H1 (cell line): ENCODE data around the gene CRYGS. TPM values are rescaled to one million over a fixed set of nuclear protein-coding genes. Genes with fewer than 3 reads are reported as not detected.

Experiments used
- CTBP2 ChIP-seq: IDR thresholded peaks from 2 replicates; pipeline ENCODE4 v1.7.0; 2011; ENCODE audit warnings: borderline replicate concordance, mild to moderate bottlenecking, moderate library complexity, mixed read lengths, low read length; ENCODE audit not compliant: insufficient read depth, insufficient read length
- SRF ChIP-seq: IDR thresholded peaks from 2 replicates; pipeline ENCODE4 v1.6.1; 2011; ENCODE audit warnings: mild to moderate bottlenecking, low read depth, low read length, moderate library complexity
- polyA plus RNA-seq, 7 experiments: library from polyadenylated mRNA; depleted of rRNA in 3 of 7; stranded (reverse) in 5 of 7; unstranded in 2 of 7; fragments of >200 nt in 5 of 7; fragments of 200-250 nt in 2 of 7; gene quantifications; 1 replicate in 5 of 7; 2 replicates in 1 of 7; 4 replicates in 1 of 7; pipeline versions ENCODE4 v1.2.1 to v1.2.3, GENCODE V29; 2011 to 2013; ENCODE audit warnings: missing spikeins in 2 of 7, mixed read lengths in 2 of 7
- total RNA-seq: library from RNA; stranded (reverse); fragmentation: NEBNext Ultra II Directional; extraction: Animal tissue kit (Norgen Biotek cat#: 25700); gene quantifications from 2 replicates; pipeline ENCODE4 v1.2.1, GENCODE V29; 2021

CRYGS gene
- total and polyA plus RNA-seq, 2 of the 8 experiments (the other 6 are each of a cell fraction or from before 2014, with no cell fraction given) = 1.5 to 1.8 TPM

DNA sequence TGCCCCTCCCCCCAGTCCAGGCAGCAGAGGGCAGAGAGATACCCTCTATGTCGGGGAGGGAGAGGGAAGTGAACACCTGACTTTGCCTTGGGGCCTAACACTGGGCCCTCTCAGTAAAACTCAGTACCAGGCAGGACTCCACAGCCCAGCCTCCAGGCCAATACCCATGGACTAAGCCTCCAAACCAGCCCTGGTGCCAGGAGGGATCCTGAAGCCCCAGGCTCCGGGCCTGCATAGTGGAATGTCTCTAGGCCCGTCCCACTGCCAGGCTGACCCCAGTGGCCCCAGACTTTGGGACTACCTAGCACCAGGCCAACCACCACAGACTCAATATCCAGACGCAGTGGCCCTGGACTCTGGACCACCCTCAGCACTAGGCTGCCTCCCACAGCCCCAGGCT lies 46.6 kb downstream of the CRYGS start (continued):
- TF ChIP-seq CTBP2 (no peak), SRF (no peak)
